Lung (tissue), 12 donors: Measurements from ENCODE around the gene PDZD8. TPM values are rescaled to one million over a fixed set of nuclear protein-coding genes. Genes with fewer than 3 reads are reported as not detected.

Experiments used
- ATAC-seq: fragments of 200-7000 bp; cut with Tn5 transposase; one replicate; pipeline ENCODE4 v1.9.1; 2020; ENCODE audit warnings: moderate number of reproducible peaks; ENCODE audit not compliant: insufficient read depth, low FRiP score
- DNase-seq, 3 donors: peaks; one replicate each; pipeline ENCODE4 v3.0.0-alpha.2; 2013 to 2017
- H3K27ac ChIP-seq, 2 donors: one replicate each; pipeline ENCODE4 v1.5.1; 2013; ENCODE audit warnings: mild to moderate bottlenecking in 2 of 2, moderate library complexity in 2 of 2, control low read depth in 1 of 2, inconsistent platforms in 1 of 2, low read depth in 1 of 2, low read length in 1 of 2
- H3K27me3 ChIP-seq, 3 donors: one replicate each; pipeline ENCODE4 v1.5.1; 2013; ENCODE audit warnings: low read length in 2 of 3; ENCODE audit not compliant: control insufficient read depth in 3 of 3, insufficient read depth in 3 of 3
- H3K36me3 ChIP-seq, 4 donors: one replicate each; pipeline ENCODE4 v1.5.1; 2013; ENCODE audit warnings: low read length in 4 of 4, mild to moderate bottlenecking in 1 of 4, moderate library complexity in 1 of 4; ENCODE audit not compliant: control insufficient read depth in 4 of 4, insufficient read depth in 4 of 4
- H3K4me1 ChIP-seq, 5 donors: one replicate each; pipeline ENCODE4 v1.5.1; 2013; ENCODE audit warnings: low read length in 5 of 5, mild to moderate bottlenecking in 2 of 5, moderate library complexity in 1 of 5; ENCODE audit not compliant: control insufficient read depth in 5 of 5, insufficient read depth in 5 of 5
- H3K4me3 ChIP-seq: one replicate; pipeline ENCODE4 v1.5.1; 2013; ENCODE audit warnings: mild to moderate bottlenecking, control low read depth, moderate library complexity
- H3K9ac ChIP-seq, 2 donors: one replicate each; pipeline ENCODE4 v1.5.1; 2013; ENCODE audit warnings: low read length in 2 of 2, control low read depth in 1 of 2; ENCODE audit not compliant: insufficient read depth in 1 of 2
- H3K9me3 ChIP-seq, 4 donors: one replicate each; pipeline ENCODE4 v1.5.1; 2013; ENCODE audit warnings: low read length in 3 of 4, mild to moderate bottlenecking in 1 of 4, moderate library complexity in 1 of 4; ENCODE audit not compliant: control insufficient read depth in 4 of 4, insufficient read depth in 3 of 4
- CTCF ChIP-seq: IDR thresholded peaks from 2 replicates; pipeline ENCODE4 v1.5.1; 2012; ENCODE audit warnings: mild to moderate bottlenecking; ENCODE audit errors: control extremely low read depth, extremely low read depth
- WGBS, 2 donors: extraction: QIAGEN DNeasy Blood & Tissue Kit; methylation state at CpG; one replicate each; pipeline ENCODE4 v1.1.7; 2013; 5-methylcytosine and 5-hydroxymethylcytosine counted together
- polyA plus RNA-seq, 2 donors: library from polyadenylated mRNA; stranded (reverse); fragments of 200-250 nt; gene quantifications; one replicate each; pipeline ENCODE4 v1.2.1, GENCODE V29; 2013
- total RNA-seq, 2 donors: library from RNA; depleted of rRNA in 1 of 2; stranded (reverse); fragments of >200 nt in 1 of 2; gene quantifications; one replicate each; pipeline ENCODE4 v1.2.1, GENCODE V29; 2014 to 2021
- donor health status: control.
- donor health status: control.
- donor health status: Bipolar disorder and iron deficiency.
- donor health status: healthy.
- donor health status: DM: yes; HTN: yes; CAD: no.

Gene PDZD8
- total and polyA plus RNA-seq, 4 donors, result 3.7 to 32.0 (median 19.3) TPM

- no peaks in the 10 kb centered on the region for H3K9me3 ChIP-seq
- H3K4me3 ChIP-seq, result no peak overlapping the region
- peaks cover 0 to 4% (median 0%) of the 10 kb centered on the region in 5 donors for H3K4me1 ChIP-seq
- no peaks in the 10 kb centered on the region for H3K27me3 ChIP-seq
- TF ChIP-seq CTCF, result no peak
- DNase-seq, result no peak
- peaks cover 0 to 3% (median under 1%) of the 10 kb centered on the region in 4 donors for H3K36me3 ChIP-seq
- ATAC-seq, result no peak
- no peak overlapping the region for H3K9ac ChIP-seq
- no peak overlapping the region for H3K27ac ChIP-seq
- 95 to 96% methylated on average over 4 of the region's 4 CpGs for WGBS, 2 donors
Observed at GRCh38 chr10:117341061-117341460, 34.2 kb downstream of the PDZD8 start.

DNA sequence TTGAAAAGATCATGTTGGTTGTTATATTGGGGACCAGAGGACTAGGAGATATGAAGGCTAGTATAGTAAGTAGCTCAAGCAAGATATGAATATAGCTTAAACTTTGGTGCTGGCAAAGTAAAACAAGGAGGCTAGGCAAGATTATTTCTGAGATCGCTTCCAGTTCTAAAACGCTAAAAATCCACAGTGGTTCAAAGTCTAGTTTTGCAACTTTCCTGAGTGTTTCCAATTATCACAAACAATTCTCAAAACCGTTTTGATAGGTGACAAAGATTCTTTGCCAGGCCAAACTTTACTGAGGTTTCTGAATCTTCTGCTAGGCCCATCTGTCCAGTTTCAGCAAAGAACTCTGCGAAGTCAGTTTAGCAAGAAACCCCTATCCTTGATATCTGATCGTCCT, 35.3 kb downstream of the PDZD8 start:
- ATAC-seq, result no peak

GRCh38 chr10:117339578-117339977, 35.7 kb downstream of the PDZD8 start:
- WGBS, 2 donors, result 95 to 96% methylated on average over 1 of the region's 1 CpG
- Histone ChIP-seq H3K4me1 (peaks cover 0 to 2% (median 0%) of the 10 kb centered on the region in 5 donors), H3K36me3 (peaks cover 0 to 3% (median under 1%) of the 10 kb centered on the region in 4 donors), H3K27ac (no peak overlapping the region), H3K27me3 (no peaks in the 10 kb centered on the region), H3K9me3 (peaks cover 0 to 5% (median 2%) of the 10 kb centered on the region in 4 donors), H3K4me3 (no peak overlapping the region), H3K9ac (no peak overlapping the region)
- DNase-seq, result peak in 1 of 3 donors; percentile 31
- TF ChIP-seq CTCF, result no peak
- ATAC-seq, result peak; percentile 57

More for the DNA sequence above, 35.3 kb downstream of the PDZD8 start:
- Histone ChIP-seq H3K9ac (no peak overlapping the region), H3K27ac (no peak overlapping the region), H3K4me3 (no peak overlapping the region), H3K27me3 (no peaks in the 10 kb centered on the region), H3K9me3 (peaks cover 0 to under 1% (median under 1%) of the 10 kb centered on the region in 4 donors), H3K36me3 (peaks cover 0 to 3% (median under 1%) of the 10 kb centered on the region in 4 donors), H3K4me1 (peaks cover 0 to 2% (median 0%) of the 10 kb centered on the region in 5 donors)
- 92 to 93% methylated on average over 5 of the region's 5 CpGs for WGBS, 2 donors
- DNase-seq, result no peak
- no peak for TF ChIP-seq CTCF

DNA sequence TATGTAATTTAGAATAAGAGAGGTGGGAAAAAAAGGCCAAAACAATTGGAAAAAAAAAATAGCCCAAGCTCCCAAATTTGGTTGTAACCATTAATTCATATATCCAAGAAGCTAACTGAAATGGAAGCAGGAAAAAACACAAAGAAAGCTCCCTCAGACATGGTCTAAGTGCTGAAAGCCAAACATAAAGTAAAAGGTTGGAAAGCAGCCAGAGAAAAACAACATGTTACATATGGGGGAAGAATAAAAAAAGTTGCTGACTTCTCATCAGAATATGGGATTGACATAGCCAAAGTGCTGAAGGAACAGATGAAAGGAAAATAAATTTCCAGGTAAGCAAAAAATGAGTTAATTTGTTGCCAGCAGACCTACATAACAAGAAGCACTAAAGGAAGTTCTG, 40.3 kb downstream of the PDZD8 start:
- DNase-seq, result peak in 2 of 3 donors; percentile 21 to 24
- no peak for ATAC-seq
- Histone ChIP-seq H3K27me3 (no peaks in the 10 kb centered on the region), H3K9me3 (peaks cover 0 to 12% (median 6%) of the 10 kb centered on the region in 4 donors), H3K4me1 (no peaks in the 10 kb centered on the region), H3K36me3 (peaks cover 2 to 5% (median 3%) of the 10 kb centered on the region in 4 donors), H3K27ac (no peak overlapping the region), H3K9ac (no peak overlapping the region), H3K4me3 (no peak overlapping the region)
- no peak for TF ChIP-seq CTCF
